Measurements from ENCODE around the gene ATP8B4. TPM values are rescaled to one million over a fixed set of nuclear protein-coding genes. Genes with fewer than 3 reads are reported as not detected.

Gene ATP8B4
- total RNA-seq, 2 experiments from 2014 or later: 25.0 to 30.3 TPM

- DNase-seq (no peak), ATAC-seq (ENCODE audit: low read depth) (no peak)
- Mint-ChIP-seq H3K4me3 (no peak overlapping the region), H3K27ac (no peak overlapping the region), H3K27me3 (peaks cover 2% of the 10 kb centered on the region), H3K9me3 (peaks cover 11% of the 10 kb centered on the region), H3K4me1 (peaks cover 5% of the 10 kb centered on the region), H3K36me3 (peaks cover 60% of the 10 kb centered on the region)
- POLR2A ChIA-PET: no interaction called here
These were observed 74.6 kb downstream of the ATP8B4 start for GRCh38 chr15:50044406-50044805.

GRCh38 chr15:50042775-50043174 is 76.3 kb downstream of the ATP8B4 start:
- POLR2A ChIA-PET: no interaction called here
- ATAC-seq (ENCODE audit: low read depth) (no peak), DNase-seq (no peak)
- no peaks in the 10 kb centered on the region for H3K27me3 Mint-ChIP-seq
- peaks cover 67% of the 10 kb centered on the region for H3K36me3 Mint-ChIP-seq
- no peak overlapping the region for H3K4me3 Mint-ChIP-seq
- peaks cover 14% of the 10 kb centered on the region for H3K9me3 Mint-ChIP-seq
- H3K4me1 Mint-ChIP-seq: peaks cover 8% of the 10 kb centered on the region
- H3K27ac Mint-ChIP-seq: no peak overlapping the region

GRCh38 chr15:50030456-50030855 is 88.6 kb downstream of the ATP8B4 start:
- DNase-seq: no peak
- Mint-ChIP-seq H3K4me3 (no peak overlapping the region), H3K36me3 (peaks cover 47% of the 10 kb centered on the region), H3K27ac (no peak overlapping the region), H3K4me1 (peaks cover 1% of the 10 kb centered on the region), H3K27me3 (peaks cover 6% of the 10 kb centered on the region), H3K9me3 (no peaks in the 10 kb centered on the region)
- no peak for ATAC-seq (ENCODE audit: low read depth)
- POLR2A ChIA-PET: no interaction called here

DNA sequence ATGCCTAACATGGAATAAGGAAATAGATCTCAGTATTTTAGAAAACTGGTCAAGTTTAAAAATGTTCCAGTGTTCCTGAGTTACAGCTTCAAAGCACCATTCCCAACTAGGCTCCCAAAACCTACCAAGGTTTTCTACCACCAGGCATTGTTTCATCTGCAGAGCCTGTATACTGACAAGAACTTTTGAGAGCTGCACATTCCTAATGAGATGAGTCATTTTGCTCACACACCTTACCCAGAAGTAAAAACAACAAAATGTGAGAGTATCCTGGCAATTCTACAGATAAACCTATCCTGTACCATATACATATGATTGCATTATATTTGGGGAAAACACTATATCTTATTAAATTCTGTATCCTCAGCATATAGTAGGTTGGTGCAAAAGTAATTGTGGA is 90.7 kb downstream of the ATP8B4 start:
- DNase-seq: no peak
- peaks cover 43% of the 10 kb centered on the region for H3K36me3 Mint-ChIP-seq
- H3K4me1 Mint-ChIP-seq: peaks cover 1% of the 10 kb centered on the region
- H3K27me3 Mint-ChIP-seq: peaks cover 10% of the 10 kb centered on the region
- H3K4me3 Mint-ChIP-seq: no peak overlapping the region
- H3K27ac Mint-ChIP-seq: no peak overlapping the region
- H3K9me3 Mint-ChIP-seq: no peaks in the 10 kb centered on the region
- ATAC-seq (ENCODE audit: low read depth): no peak
- POLR2A ChIA-PET: no interaction called here

DNA sequence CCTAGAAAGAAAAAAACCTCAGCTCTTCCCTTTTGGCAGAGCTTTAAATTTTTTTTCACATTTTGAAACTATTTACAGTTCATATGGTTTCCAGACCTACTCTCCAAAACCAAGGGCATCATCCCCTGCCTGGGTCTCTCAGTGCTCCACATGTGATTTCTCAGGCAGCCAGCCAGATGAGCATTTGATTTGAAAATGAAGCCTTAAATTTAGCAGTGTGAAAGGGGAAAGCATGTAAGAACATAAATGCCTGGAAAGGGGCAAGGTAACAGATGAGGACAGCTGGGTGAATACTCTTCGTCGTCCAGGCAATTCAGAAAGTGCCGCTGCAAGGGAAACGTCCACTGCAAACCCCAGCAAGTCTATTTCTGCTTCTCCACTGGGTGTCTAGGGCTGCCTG is 94.8 kb downstream of the ATP8B4 start:
- H3K27ac Mint-ChIP-seq: no peak overlapping the region
- no peak for ATAC-seq (ENCODE audit: low read depth)

DNA sequence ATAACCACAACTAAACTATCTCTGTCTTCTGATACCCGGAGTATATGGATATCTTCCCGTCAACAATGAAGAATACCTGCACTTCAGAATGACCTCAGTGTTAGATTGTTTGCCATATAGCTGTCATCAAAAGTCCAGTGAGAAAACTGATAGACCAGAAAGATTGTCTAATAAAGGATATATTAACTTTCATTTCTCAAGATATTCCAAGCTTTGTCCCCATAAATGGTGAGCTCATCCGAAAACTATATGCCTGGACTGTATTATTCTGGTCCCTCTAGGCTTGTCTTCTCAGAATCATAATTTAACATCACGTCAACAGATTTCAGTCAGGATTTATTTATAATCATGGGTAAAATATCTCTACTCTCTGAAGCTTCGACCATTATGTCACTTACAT is 100.5 kb downstream of the ATP8B4 start:
- Mint-ChIP-seq H3K4me1 (peaks cover 5% of the 10 kb centered on the region), H3K27ac (no peak overlapping the region), H3K4me3 (no peak overlapping the region), H3K9me3 (no peaks in the 10 kb centered on the region), H3K36me3 (peaks cover 41% of the 10 kb centered on the region), H3K27me3 (peaks cover 2% of the 10 kb centered on the region)
- no peak for DNase-seq
- POLR2A ChIA-PET: no interaction called here
- ATAC-seq (ENCODE audit: low read depth): no peak

More for the DNA sequence above, 94.8 kb downstream of the ATP8B4 start:
- Mint-ChIP-seq H3K9me3 (no peaks in the 10 kb centered on the region), H3K27me3 (peaks cover 8% of the 10 kb centered on the region), H3K36me3 (peaks cover 35% of the 10 kb centered on the region), H3K4me3 (no peak overlapping the region), H3K4me1 (peaks cover 5% of the 10 kb centered on the region)
- POLR2A ChIA-PET: no interaction called here
- no peak for DNase-seq

- Mint-ChIP-seq H3K4me1 (peaks cover 5% of the 10 kb centered on the region), H3K36me3 (peaks cover 41% of the 10 kb centered on the region)
- ATAC-seq (ENCODE audit: low read depth): no peak
These were observed 101.5 kb downstream of the ATP8B4 start for GRCh38 chr15:50017522-50017921.

GRCh38 chr15:50016951-50017350 is 102.1 kb downstream of the ATP8B4 start:
- no peaks in the 10 kb centered on the region for H3K9me3 Mint-ChIP-seq
- H3K27me3 Mint-ChIP-seq: peaks cover 2% of the 10 kb centered on the region
- H3K27ac Mint-ChIP-seq: no peak overlapping the region
- peaks cover 43% of the 10 kb centered on the region for H3K36me3 Mint-ChIP-seq
- POLR2A ChIA-PET: no interaction called here
- peaks cover 5% of the 10 kb centered on the region for H3K4me1 Mint-ChIP-seq
- DNase-seq (no peak), ATAC-seq (ENCODE audit: low read depth) (no peak)
- H3K4me3 Mint-ChIP-seq: no peak overlapping the region

More at GRCh38 chr15:50017522-50017921, 101.5 kb downstream of the ATP8B4 start:
- H3K4me3 Mint-ChIP-seq: no peak overlapping the region
- POLR2A ChIA-PET: no interaction called here
- no peaks in the 10 kb centered on the region for H3K9me3 Mint-ChIP-seq
- no peak for DNase-seq
- H3K27ac Mint-ChIP-seq: no peak overlapping the region
- H3K27me3 Mint-ChIP-seq: peaks cover 2% of the 10 kb centered on the region

- POLR2A ChIA-PET: no interaction called here
- ATAC-seq (ENCODE audit: low read depth) (no peak), DNase-seq (no peak)
- H3K9me3 Mint-ChIP-seq: no peaks in the 10 kb centered on the region
- no peak overlapping the region for H3K27ac Mint-ChIP-seq
- H3K27me3 Mint-ChIP-seq: peaks cover 2% of the 10 kb centered on the region
- H3K4me3 Mint-ChIP-seq: no peak overlapping the region
- peaks cover 34% of the 10 kb centered on the region for H3K36me3 Mint-ChIP-seq
- no peaks in the 10 kb centered on the region for H3K4me1 Mint-ChIP-seq
These were observed 106.2 kb downstream of the ATP8B4 start for GRCh38 chr15:50012790-50013189.

DNA sequence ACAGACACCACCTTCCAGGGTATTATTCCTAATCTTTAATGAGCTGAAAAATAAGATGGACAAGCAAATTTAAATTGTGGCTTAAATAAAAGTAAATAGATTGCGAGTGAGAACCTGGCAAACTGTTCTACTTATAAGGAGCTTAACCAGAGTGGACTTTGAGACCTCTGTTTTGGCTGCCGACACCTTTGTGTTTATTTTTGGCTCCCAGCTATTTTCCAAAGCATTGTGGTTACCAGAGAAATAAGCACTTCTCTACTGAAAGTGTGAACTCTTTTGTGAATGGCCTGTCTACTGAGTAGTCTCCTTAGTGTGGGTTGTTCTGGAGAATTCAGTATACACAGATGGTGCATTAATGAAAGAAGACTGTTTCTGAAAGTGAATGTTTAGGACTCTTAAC is 109.4 kb downstream of the ATP8B4 start:
- no peak overlapping the region for H3K4me3 Mint-ChIP-seq
- no peak overlapping the region for H3K27ac Mint-ChIP-seq
- H3K36me3 Mint-ChIP-seq: peaks cover 26% of the 10 kb centered on the region
- no peak for ATAC-seq (ENCODE audit: low read depth)
- no peak for DNase-seq
- POLR2A ChIA-PET: no interaction called here
- H3K9me3 Mint-ChIP-seq: no peaks in the 10 kb centered on the region
- H3K4me1 Mint-ChIP-seq: peaks cover 2% of the 10 kb centered on the region
- peaks cover 5% of the 10 kb centered on the region for H3K27me3 Mint-ChIP-seq

- Mint-ChIP-seq H3K9me3 (no peaks in the 10 kb centered on the region), H3K4me3 (no peak overlapping the region), H3K4me1 (peaks cover 11% of the 10 kb centered on the region), H3K36me3 (peaks cover 31% of the 10 kb centered on the region), H3K27me3 (peaks cover 11% of the 10 kb centered on the region), H3K27ac (no peak overlapping the region)
- DNase-seq (peak; percentile 50), ATAC-seq (ENCODE audit: low read depth) (peak; percentile 56)
- POLR2A ChIA-PET: interaction anchor here (1.0 kb wide), 1 partner anchor 131 kb away, joined by 3 read pairs; no protein-coding TSS in a partner anchor
These were observed 115.2 kb downstream of the ATP8B4 start for GRCh38 chr15:50003786-50004334.

DNA sequence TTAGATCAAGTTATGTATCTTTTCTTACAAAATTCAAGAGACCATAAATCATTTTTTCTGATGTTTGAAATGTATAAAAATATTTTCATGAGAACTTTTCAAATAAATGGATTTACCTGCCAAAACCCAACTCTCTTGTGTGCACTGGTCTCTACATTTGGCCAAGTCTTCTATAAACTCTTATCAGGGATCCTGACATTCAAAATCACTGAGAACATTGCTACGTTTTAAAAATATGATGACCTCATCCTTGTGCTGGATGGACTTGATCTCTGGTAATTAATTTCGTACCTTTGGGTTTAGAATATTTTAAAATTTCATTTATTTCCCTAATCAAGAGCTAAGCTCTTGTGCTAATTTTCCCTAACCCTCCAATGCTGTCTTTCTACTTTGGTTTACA is 127.4 kb downstream of the ATP8B4 start:
- no peaks in the 10 kb centered on the region for H3K27me3 Mint-ChIP-seq
- DNase-seq (no peak), ATAC-seq (ENCODE audit: low read depth) (no peak)
- H3K4me1 Mint-ChIP-seq: no peaks in the 10 kb centered on the region
- POLR2A ChIA-PET: no interaction called here
- no peak overlapping the region for H3K27ac Mint-ChIP-seq
- no peaks in the 10 kb centered on the region for H3K9me3 Mint-ChIP-seq
- peaks cover 45% of the 10 kb centered on the region for H3K36me3 Mint-ChIP-seq
- no peak overlapping the region for H3K4me3 Mint-ChIP-seq

DNA sequence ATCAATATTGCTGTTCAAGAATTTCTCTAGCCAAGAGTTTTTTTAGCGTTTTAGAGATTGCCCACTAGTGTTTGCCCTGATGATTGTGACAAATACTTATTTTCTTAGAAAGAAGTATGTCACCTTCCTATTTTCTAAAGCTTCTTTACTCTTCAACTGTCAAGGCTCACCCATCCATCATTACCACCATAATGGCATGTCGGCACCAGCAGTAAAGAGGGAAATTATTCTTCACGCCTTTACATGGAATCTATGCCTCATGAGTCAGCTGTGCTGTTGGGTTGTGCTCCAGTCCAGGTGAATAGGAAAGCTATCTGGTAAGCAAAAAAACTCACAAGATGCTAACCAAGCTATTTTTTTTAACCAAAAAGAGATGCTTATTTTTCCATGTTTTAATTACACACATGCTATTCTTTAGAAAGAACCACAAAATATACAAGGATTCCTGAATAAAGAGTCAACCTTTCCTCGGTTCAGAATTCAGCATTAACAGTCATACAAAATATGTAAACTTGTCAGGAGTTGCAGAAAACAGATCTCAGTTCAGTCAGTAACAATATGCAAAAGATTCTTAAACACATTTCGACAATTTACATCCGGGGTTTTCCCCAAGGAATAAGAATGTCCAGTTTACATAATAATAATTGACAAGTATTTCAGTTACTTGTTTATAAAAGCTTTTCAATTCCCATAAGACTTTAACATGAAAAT is 128.0 kb downstream of the ATP8B4 start:
- DNase-seq: no peak
- Mint-ChIP-seq H3K9me3 (no peaks in the 10 kb centered on the region), H3K4me1 (no peaks in the 10 kb centered on the region), H3K27me3 (no peaks in the 10 kb centered on the region), H3K4me3 (no peak overlapping the region), H3K36me3 (peaks cover 43% of the 10 kb centered on the region), H3K27ac (no peak overlapping the region)
- POLR2A ChIA-PET: no interaction called here
- ATAC-seq (ENCODE audit: low read depth): no peak

DNA sequence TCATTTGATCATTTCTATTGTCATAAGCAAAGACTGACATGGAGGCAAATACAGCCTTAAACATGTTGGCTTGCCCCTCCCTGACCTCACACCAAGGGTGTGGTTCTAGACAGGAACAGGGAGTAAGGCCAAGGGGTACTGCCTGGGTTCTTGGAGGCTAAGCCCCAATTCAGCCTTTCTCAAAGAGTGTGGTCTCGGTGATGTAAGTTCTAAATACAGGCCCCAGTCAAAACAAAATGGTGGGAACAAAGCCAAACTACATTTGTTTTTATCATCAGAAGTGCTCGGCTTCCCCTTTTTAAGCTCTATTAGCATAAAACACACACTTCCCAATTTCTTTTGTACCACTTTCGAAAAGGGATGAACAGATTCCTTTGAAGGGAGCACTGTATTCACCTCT is 129.5 kb downstream of the ATP8B4 start:
- H3K4me3 Mint-ChIP-seq: no peak overlapping the region
- DNase-seq: no peak
- ATAC-seq (ENCODE audit: low read depth): no peak
- H3K9me3 Mint-ChIP-seq: no peaks in the 10 kb centered on the region
- POLR2A ChIA-PET: no interaction called here
- no peak overlapping the region for H3K27ac Mint-ChIP-seq
- H3K36me3 Mint-ChIP-seq: peaks cover 40% of the 10 kb centered on the region
- no peaks in the 10 kb centered on the region for H3K27me3 Mint-ChIP-seq
- H3K4me1 Mint-ChIP-seq: no peaks in the 10 kb centered on the region

All from activated naive CD8-positive, alpha-beta T cell treated with anti-CD3 and anti-CD28 coated beads, Interleukin-2, amount 10 ng/mL, durations not matched to agents 7 days and 5 days (primary cell).